ENCODE data around the gene PPCS.

- TF ChIP-seq BHLHE40 (IDR thresholded peaks at IDR 0.05; ENCODE audit: low read length) (no peak), CBFB (CRISPR knock-in tag; IDR thresholded peaks at IDR 0.05) (no peak), ESRRA (IDR thresholded peaks at IDR 0.05; ENCODE audit: borderline replicate concordance, low read depth) (no peak), GABPA (tag; conservative IDR thresholded peaks at IDR 0.05; ENCODE audit: low read depth) (no peak), CTCF (IDR thresholded peaks at IDR 0.05 in 2 of 3, conservative IDR thresholded peaks at IDR 0.05 in 1 of 3; ENCODE audit: insufficient read depth in 2 of 3, low read depth in 1 of 3, low read length in 3 of 3) (no peak), MLX (CRISPR knock-in tag; conservative IDR thresholded peaks at IDR 0.05) (no peak)
Observed at GRCh38 chr1:42419126-42419821, 37.1 kb upstream of the PPCS start.

All from K562 (cell line).